Left ventricle myocardium inferior (tissue), 1 donor: Measurements from ENCODE around the gene ESRRA. TPM values are rescaled to one million over a fixed set of nuclear protein-coding genes. Genes with fewer than 3 reads are reported as not detected.
A peak's percentile ranks its signal among the peaks of the same experiment; 100 is the strongest.
"Not testable (repeated sequence)": the region's sequence is repeated elsewhere in the genome, so short reads cannot be mapped to it uniquely, and the experiment has no call there.

Experiments used
- DNase-seq: peaks from one replicate; pipeline ENCODE4 v3.0.0-alpha.2; 2020
- H3K27ac ChIP-seq: fragments of 200-600 bp; replicated peaks from 2 replicates; pipeline ENCODE4 v1.8.0; 2021
- H3K27me3 ChIP-seq: fragments of 200-600 bp; 2 replicates; pipeline ENCODE4 v1.8.0; 2021; ENCODE audit warnings: low read depth
- H3K36me3 ChIP-seq: fragments of 200-600 bp; 2 replicates; pipeline ENCODE4 v1.8.0; 2021
- H3K4me1 ChIP-seq: fragments of 200-600 bp; 2 replicates; pipeline ENCODE4 v1.8.0; 2021
- H3K4me3 ChIP-seq: fragments of 200-600 bp; 2 replicates; pipeline ENCODE4 v1.8.0; 2021; ENCODE audit warnings: mild to moderate bottlenecking, moderate library complexity
- H3K9me3 ChIP-seq: fragments of 200-600 bp; replicated peaks from 2 replicates; pipeline ENCODE4 v1.8.0; 2021
- intact Hi-C: fragments of 100-400 bp; cut with micrococcal nuclease; formaldehyde crosslinking; loops from one replicate; pipeline ENCODE4 v1.11.0; 2022
- total RNA-seq: library from RNA; stranded (reverse); fragmentation: NEBNext Ultra II Directional; extraction: Animal tissue kit (Norgen Biotek cat#: 25700); gene quantifications from one replicate; pipeline ENCODE4 v1.2.1, GENCODE V29; 2021
- TF ChIP-seq, protein P1 (sequence below): fragments of 200-600 bp; IDR thresholded peaks from 2 replicates; pipeline ENCODE4 v1.8.0; 2021; ENCODE audit warnings: antibody characterized with exemption, mild to moderate bottlenecking, borderline replicate concordance
- donor health status: DM: no; HTN: yes; CAD: no; lungs with severe emphysema.

The ESRRA gene
- total RNA-seq, 1 donor from 2014 or later = 213 TPM

DNA sequence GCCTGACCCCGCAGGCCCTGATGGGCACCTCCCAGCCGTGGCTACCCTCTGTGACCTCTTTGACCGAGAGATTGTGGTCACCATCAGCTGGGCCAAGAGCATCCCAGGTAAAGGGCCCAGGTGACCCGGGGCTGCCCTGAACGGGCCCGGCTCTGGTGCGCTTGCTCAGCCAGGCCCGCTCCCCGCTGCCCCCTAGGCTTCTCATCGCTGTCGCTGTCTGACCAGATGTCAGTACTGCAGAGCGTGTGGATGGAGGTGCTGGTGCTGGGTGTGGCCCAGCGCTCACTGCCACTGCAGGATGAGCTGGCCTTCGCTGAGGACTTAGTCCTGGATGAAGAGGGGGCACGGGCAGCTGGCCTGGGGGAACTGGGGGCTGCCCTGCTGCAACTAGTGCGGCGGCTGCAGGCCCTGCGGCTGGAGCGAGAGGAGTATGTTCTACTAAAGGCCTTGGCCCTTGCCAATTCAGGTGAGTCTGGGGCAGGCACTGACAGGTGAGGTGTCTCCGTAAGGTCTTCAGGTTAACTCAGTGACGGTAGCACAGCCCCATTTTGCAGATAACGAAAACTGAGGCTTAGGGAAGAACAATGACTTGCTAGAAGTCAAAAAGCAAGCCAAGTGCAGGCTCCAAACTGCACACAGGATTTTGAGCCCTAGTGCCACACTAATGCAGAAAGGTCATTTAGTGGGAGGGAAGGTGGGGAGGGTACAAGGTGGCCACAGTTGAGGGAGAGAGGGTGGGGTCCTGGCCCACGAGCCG, 9.7 kb downstream of the ESRRA start:
- TF ChIP-seq, protein P1, sequence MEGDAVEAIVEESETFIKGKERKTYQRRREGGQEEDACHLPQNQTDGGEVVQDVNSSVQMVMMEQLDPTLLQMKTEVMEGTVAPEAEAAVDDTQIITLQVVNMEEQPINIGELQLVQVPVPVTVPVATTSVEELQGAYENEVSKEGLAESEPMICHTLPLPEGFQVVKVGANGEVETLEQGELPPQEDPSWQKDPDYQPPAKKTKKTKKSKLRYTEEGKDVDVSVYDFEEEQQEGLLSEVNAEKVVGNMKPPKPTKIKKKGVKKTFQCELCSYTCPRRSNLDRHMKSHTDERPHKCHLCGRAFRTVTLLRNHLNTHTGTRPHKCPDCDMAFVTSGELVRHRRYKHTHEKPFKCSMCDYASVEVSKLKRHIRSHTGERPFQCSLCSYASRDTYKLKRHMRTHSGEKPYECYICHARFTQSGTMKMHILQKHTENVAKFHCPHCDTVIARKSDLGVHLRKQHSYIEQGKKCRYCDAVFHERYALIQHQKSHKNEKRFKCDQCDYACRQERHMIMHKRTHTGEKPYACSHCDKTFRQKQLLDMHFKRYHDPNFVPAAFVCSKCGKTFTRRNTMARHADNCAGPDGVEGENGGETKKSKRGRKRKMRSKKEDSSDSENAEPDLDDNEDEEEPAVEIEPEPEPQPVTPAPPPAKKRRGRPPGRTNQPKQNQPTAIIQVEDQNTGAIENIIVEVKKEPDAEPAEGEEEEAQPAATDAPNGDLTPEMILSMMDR = no peak
- intact Hi-C loops = no loop called here
- Histone ChIP-seq H3K9me3 (no peaks in the 10 kb centered on the region), H3K36me3 (peaks cover 29% of the 10 kb centered on the region), H3K4me1 (peaks cover 79% of the 10 kb centered on the region), H3K27me3 (no peaks in the 10 kb centered on the region), H3K27ac (peak overlapping the region; percentile 64), H3K4me3 (no peak overlapping the region)
- no peak for DNase-seq

DNA sequence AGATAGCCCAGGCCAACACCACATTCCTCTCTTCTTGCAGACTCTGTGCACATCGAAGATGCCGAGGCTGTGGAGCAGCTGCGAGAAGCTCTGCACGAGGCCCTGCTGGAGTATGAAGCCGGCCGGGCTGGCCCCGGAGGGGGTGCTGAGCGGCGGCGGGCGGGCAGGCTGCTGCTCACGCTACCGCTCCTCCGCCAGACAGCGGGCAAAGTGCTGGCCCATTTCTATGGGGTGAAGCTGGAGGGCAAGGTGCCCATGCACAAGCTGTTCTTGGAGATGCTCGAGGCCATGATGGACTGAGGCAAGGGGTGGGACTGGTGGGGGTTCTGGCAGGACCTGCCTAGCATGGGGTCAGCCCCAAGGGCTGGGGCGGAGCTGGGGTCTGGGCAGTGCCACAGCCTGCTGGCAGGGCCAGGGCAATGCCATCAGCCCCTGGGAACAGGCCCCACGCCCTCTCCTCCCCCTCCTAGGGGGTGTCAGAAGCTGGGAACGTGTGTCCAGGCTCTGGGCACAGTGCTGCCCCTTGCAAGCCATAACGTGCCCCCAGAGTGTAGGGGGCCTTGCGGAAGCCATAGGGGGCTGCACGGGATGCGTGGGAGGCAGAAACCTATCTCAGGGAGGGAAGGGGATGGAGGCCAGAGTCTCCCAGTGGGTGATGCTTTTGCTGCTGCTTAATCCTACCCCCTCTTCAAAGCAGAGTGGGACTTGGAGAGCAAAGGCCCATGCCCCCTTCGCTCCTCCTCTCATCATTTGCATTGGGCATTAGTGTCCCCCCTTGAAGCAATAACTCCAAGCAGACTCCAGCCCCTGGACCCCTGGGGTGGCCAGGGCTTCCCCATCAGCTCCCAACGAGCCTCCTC, 10.6 kb downstream of the ESRRA start:
- peak overlapping the region; percentile 82 for H3K4me3 ChIP-seq
- H3K27me3 ChIP-seq, DNase-seq, H3K9me3 ChIP-seq, intact Hi-C loops: not testable (repeated sequence)
- H3K27ac ChIP-seq = peak overlapping the region; percentile 100
- peaks cover 74% of the 10 kb centered on the region for H3K4me1 ChIP-seq
- H3K36me3 ChIP-seq = peaks cover 31% of the 10 kb centered on the region

DNA sequence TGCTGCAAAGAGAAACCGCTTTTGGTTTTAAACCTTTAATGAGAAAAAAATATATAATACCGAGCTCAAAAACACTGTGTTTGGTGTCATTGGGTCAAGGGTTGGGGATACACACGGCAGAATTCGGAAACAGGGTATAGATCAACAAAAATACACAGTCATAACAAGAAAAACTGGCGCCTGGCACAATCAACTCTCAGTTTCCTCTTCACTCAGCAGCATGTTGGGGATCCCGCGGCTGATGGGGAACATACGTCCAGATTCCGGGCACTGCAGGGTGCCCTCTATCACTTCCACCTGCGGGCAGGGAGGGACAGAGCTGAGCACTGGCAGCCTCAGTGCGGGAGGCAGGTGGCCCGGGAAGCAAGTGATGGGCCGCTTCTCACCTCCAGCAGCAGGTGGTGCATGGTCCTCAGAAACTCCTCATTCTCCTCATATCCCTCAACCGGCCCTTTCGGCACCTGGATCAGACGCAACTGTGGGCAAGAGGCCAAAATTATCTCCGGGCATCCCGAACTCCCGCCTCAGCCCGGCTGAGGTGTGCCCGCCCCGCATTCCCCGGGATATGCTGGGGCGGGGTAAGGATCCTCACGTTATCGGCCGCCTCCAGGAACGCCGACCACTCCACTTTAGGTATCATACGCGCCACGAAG, 11.5 kb downstream of the ESRRA start:
- peaks cover 72% of the 10 kb centered on the region for H3K4me1 ChIP-seq
- intact Hi-C loops = no loop called here

DNA sequence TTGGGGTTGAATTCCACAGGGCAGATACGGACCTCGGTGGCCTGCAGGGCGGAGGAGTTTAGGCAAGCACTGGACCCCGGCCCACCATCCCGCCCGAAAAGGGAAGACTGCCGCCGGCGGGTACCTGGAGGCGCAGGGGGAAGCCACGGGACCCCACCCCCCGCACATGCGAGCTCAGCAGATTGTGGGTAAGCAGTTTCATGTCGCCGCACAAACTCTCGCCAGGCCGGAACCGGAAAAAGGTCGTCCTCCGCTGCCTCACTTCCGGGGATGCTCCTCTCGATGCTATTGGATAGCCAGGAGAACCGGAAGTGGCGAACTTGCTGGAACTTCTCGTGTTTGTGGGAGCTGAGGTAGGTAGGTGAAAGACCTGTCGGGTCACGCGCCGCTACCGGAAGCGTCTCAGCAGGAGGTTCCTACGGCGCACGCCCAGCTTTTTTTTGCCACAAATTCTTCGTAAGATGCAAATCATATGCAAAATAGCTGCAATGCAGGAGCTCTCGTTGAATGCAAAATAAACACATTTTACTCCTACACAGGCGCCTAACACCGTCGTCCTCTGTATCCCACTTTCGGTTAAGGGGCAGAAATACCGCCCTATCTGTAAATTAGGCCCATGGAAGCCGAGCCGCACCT, 12.1 kb downstream of the ESRRA start, which contains the start of gene TRMT112:
Gene TRMT112, minus strand, starts transcription at position 235 of the 636 bp plus-strand sequence. Its CDS starts 33 bp downstream, at position 202.
- H3K4me1 ChIP-seq = peaks cover 69% of the 10 kb centered on the region
- peak; percentile 94 for DNase-seq
- TF ChIP-seq, protein P1 = no peak
- intact Hi-C loops = no loop called here
- no peaks in the 10 kb centered on the region for H3K27me3 ChIP-seq
- H3K4me3 ChIP-seq = peak within 1 kb of the TSS; percentile 82
- H3K9me3 ChIP-seq = no peaks in the 10 kb centered on the region
- H3K27ac ChIP-seq = peak within 1 kb of the TSS; percentile 100
- peaks cover 34% of the 10 kb centered on the region for H3K36me3 ChIP-seq

More for the DNA sequence above, 11.5 kb downstream of the ESRRA start:
- H3K27me3 ChIP-seq = no peaks in the 10 kb centered on the region
- H3K27ac ChIP-seq = peak overlapping the region; percentile 100
- H3K36me3 ChIP-seq = peaks cover 30% of the 10 kb centered on the region
- peak overlapping the region; percentile 82 for H3K4me3 ChIP-seq
- TF ChIP-seq, protein P1 = no peak
- DNase-seq = no peak
- H3K9me3 ChIP-seq = no peaks in the 10 kb centered on the region

DNA sequence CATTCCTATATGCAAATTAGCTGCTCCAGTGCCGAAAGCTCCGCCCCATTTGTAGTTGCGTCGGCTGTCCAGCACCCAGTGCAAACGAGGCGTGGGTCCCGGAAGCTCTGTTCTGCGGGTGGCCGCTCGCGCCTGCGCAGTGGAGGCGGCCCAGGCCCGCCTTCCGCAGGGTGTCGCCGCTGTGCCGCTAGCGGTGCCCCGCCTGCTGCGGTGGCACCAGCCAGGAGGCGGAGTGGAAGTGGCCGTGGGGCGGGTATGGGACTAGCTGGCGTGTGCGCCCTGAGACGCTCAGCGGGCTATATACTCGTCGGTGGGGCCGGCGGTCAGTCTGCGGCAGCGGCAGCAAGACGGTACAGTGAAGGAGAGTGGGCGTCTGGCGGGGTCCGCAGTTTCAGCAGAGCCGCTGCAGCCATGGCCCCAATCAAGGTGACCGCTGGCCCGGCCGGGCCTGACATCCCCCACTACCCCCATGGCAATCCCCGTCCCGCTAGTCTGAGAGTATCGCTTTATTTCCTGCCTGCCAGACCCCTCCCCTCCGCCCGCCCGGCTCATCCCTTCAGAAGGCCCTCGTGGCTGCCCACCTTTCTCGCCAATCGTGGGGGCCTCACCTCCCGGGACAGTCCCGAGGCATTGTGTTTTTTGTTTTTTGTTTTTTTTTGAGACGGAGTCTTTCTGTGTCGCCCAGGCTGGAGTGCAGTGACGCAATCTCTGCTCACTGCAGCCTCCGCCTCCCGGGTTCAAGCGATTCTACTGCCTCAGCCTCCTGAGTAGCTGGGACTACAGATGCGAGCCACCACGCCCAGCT, 12.8 kb downstream of the ESRRA start, which contains the start of gene PRDX5:
Gene PRDX5, plus strand, starts transcription at position 161 of the 805 bp plus-strand sequence. Its CDS starts 95 bp downstream, at position 256.
- Histone ChIP-seq H3K9me3 (no peaks in the 10 kb centered on the region), H3K4me3 (peak within 1 kb of the TSS; percentile 82), H3K36me3 (peaks cover 38% of the 10 kb centered on the region), H3K27me3 (no peaks in the 10 kb centered on the region), H3K27ac (peak within 1 kb of the TSS; percentile 100), H3K4me1 (peaks cover 61% of the 10 kb centered on the region)
- peak; percentile 96 for DNase-seq
- TF ChIP-seq, protein P1 = peak; percentile 53
- intact Hi-C loops = no loop called here
